T-helper 1 cell treated with Interleukin-12 subunit alpha and Interleukin-12 subunit beta and Interleukin-4 antibody, amounts not matched to agents 30 μg/mL and 1 μg/mL, for 36 hours (primary cell): ENCODE measurements around the gene AAMDC.
"Not testable (repeated sequence)": the region's sequence is repeated elsewhere in the genome, so short reads cannot be mapped to it uniquely, and the experiment has no call there.

Source experiments
- H3K27ac Mint-ChIP-seq: one replicate; pipeline ENCODE4 v1.8.0; 2021; ENCODE audit warnings: mild to moderate bottlenecking, mixed read lengths
- H3K27me3 Mint-ChIP-seq: one replicate; pipeline ENCODE4 v1.8.0; 2021; ENCODE audit warnings: low read depth, mixed read lengths
- H3K36me3 Mint-ChIP-seq: one replicate; pipeline ENCODE4 v1.8.0; 2021; ENCODE audit warnings: low read depth, mixed read lengths
- H3K4me1 Mint-ChIP-seq: one replicate; pipeline ENCODE4 v1.8.0; 2021; ENCODE audit warnings: low read depth, mixed read lengths
- H3K4me3 Mint-ChIP-seq: one replicate; pipeline ENCODE4 v1.8.0; 2021; ENCODE audit warnings: mild to moderate bottlenecking, moderate library complexity, mixed read lengths
- H3K9me3 Mint-ChIP-seq: one replicate; pipeline ENCODE4 v1.8.0; 2021; ENCODE audit warnings: mixed read lengths

Gene AAMDC

GRCh38 chr11:77801477-77801876 is 19.5 kb upstream of the AAMDC start:
- H3K27ac Mint-ChIP-seq, result no peak overlapping the region
- no peaks in the 10 kb centered on the region for H3K27me3 Mint-ChIP-seq
- no peaks in the 10 kb centered on the region for H3K9me3 Mint-ChIP-seq
- peaks cover 7% of the 10 kb centered on the region for H3K36me3 Mint-ChIP-seq
- H3K4me3 Mint-ChIP-seq, result no peak overlapping the region
- peaks cover 15% of the 10 kb centered on the region for H3K4me1 Mint-ChIP-seq

- Mint-ChIP-seq H3K36me3 (peaks cover 12% of the 10 kb centered on the region), H3K4me3 (no peak overlapping the region), H3K27me3 (no peaks in the 10 kb centered on the region), H3K4me1 (peaks cover 6% of the 10 kb centered on the region), H3K9me3 (no peaks in the 10 kb centered on the region), H3K27ac (no peak overlapping the region)
Observed at GRCh38 chr11:77806415-77806814, 14.5 kb upstream of the AAMDC start.

DNA sequence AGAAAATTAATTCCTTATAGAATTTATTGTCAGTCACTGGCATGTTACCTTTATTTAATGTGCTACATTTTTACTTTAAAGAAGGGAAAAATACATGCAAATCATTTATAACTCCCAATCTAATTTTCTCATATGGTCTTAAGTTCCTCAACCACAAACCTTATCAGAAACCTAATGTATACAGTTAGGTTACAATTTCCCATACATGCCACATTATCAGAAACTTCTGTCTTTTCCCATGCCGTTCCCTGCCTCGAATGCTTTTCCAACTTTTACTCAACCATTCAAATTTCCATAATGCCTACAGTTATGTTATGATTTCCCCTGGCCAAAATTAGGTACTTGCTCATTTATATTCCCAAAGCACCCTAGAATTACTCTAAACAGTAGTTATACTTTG is 14.0 kb upstream of the AAMDC start:
- Mint-ChIP-seq H3K9me3 (no peaks in the 10 kb centered on the region), H3K4me1 (peaks cover 6% of the 10 kb centered on the region), H3K4me3 (no peak overlapping the region), H3K36me3 (peaks cover 14% of the 10 kb centered on the region), H3K27ac (no peak overlapping the region), H3K27me3 (no peaks in the 10 kb centered on the region)

DNA sequence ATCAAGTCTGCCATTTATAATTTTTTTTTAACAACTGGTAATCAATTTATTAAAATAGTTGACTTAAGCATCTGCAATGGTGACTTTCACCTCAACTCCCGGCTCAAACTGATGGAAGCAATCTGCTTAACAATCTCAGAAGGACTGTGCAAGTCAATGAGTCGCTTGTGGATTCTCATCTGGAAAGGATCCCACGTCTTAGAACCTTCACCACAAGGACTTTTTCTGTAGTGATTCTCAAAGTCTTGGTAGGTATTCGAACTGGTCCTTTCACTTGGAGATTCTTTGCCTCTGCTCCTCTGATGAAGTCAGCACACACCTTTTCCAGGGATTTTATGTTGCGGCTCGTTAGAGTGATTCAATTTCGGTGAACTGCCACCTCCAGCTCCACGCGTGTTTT is 7.7 kb upstream of the AAMDC start:
- Mint-ChIP-seq H3K4me1 (peaks cover 15% of the 10 kb centered on the region), H3K36me3 (peaks cover 30% of the 10 kb centered on the region), H3K27me3 (no peaks in the 10 kb centered on the region), H3K4me3 (no peak overlapping the region), H3K27ac (no peak overlapping the region), H3K9me3 (no peaks in the 10 kb centered on the region)

GRCh38 chr11:77814848-77815247 is 6.1 kb upstream of the AAMDC start:
- no peak overlapping the region for H3K4me3 Mint-ChIP-seq
- H3K4me1 Mint-ChIP-seq, result peaks cover 20% of the 10 kb centered on the region
- H3K27ac Mint-ChIP-seq, result no peak overlapping the region
- H3K9me3 Mint-ChIP-seq, result no peaks in the 10 kb centered on the region
- H3K36me3 Mint-ChIP-seq, result peaks cover 30% of the 10 kb centered on the region
- no peaks in the 10 kb centered on the region for H3K27me3 Mint-ChIP-seq

DNA sequence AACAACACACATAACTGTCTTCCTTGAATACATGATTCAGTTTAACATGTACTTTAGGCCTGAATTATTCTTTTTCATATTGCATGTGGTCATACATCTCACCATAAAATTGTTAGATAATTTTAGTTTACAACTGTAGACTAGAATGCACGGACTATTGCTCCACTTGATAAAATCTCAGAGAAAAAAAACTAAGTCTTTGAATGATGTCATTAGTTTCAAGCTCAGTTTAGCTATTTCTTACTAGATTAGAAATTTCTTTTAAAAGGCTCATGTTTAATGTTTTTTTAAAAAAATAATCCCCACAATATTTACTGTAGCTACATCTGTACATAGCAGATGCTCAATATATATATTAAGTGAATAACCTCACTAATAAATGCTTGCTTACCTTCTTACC is 5.5 kb upstream of the AAMDC start:
- Mint-ChIP-seq H3K4me1 (peaks cover 20% of the 10 kb centered on the region), H3K4me3 (no peak overlapping the region)

DNA sequence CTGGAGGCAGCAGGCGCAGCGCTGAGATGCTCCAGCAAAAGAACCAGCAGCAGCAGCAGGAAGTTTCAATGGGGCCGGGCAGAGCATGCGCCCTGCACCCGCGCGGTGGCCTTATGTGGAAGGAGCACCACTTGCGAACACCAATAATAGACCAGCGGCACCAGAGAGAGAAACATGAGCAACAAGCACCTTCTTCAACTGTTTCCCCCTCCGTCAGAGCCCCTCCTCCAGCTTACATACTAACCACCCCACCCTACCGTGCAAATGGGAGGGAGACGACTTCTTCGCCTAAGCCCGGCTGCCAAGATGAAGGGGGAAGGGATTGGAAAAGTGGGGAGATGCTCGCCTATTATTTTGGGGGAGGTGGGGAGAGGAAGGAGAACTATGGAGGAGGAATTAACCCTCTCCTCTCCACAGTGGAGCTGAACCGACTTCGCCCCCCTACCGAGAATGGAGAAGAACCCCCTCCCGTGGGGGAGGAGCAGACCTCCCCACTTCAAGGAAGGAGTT is 1.5 kb upstream of the AAMDC start:
- no peaks in the 10 kb centered on the region for H3K9me3 Mint-ChIP-seq
- no peaks in the 10 kb centered on the region for H3K27me3 Mint-ChIP-seq
- peak overlapping the region; percentile 96 for H3K4me3 Mint-ChIP-seq
- H3K36me3 Mint-ChIP-seq, result peaks cover 14% of the 10 kb centered on the region
- H3K4me1 Mint-ChIP-seq, result peaks cover 31% of the 10 kb centered on the region
- peak overlapping the region; percentile 92 for H3K27ac Mint-ChIP-seq

More for the DNA sequence above, 5.5 kb upstream of the AAMDC start:
- no peaks in the 10 kb centered on the region for H3K27me3 Mint-ChIP-seq
- H3K36me3 Mint-ChIP-seq, result peaks cover 28% of the 10 kb centered on the region
- no peak overlapping the region for H3K27ac Mint-ChIP-seq
- H3K9me3 Mint-ChIP-seq, result no peaks in the 10 kb centered on the region

- Mint-ChIP-seq H3K9me3 (no peaks in the 10 kb centered on the region), H3K36me3 (peaks cover 11% of the 10 kb centered on the region), H3K4me1 (peaks cover 28% of the 10 kb centered on the region)
Observed at GRCh38 chr11:77819921-77820564, 901 bp upstream of the AAMDC start.

DNA sequence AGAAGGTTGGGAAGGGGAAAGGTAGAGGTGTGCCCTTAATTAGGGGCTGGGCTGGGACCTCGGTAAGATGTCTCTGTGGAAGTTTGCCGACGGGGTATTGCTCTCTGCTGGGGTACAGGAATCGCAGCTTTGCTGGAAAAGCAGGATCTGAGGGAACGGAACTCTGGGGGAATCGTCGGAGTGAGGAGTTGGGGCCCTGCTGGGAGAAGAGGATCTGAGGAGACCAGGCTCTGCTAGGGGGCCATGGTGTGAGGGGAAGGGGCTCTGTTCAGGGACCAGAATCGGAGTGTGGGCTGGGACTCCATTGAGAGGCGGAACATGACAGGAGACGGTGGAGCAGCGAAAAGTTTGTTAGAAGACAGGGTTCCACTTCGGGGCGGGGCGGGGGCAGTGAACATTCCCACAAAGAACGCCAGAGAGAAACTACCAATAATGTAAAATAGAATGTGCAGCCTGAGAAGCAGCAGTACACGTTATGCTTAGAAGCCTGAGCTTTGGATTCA is 456 bp downstream of the AAMDC start:
- Mint-ChIP-seq H3K27me3 (no peaks in the 10 kb centered on the region), H3K36me3 (peaks cover 10% of the 10 kb centered on the region), H3K4me1 (peaks cover 23% of the 10 kb centered on the region), H3K4me3 (peak overlapping the region; percentile 100), H3K27ac (peak overlapping the region; percentile 88), H3K9me3 (no peaks in the 10 kb centered on the region)

More at GRCh38 chr11:77819921-77820564, 901 bp upstream of the AAMDC start:
- H3K27ac Mint-ChIP-seq, result peak overlapping the region; percentile 92
- H3K27me3 Mint-ChIP-seq, result no peaks in the 10 kb centered on the region
- H3K4me3 Mint-ChIP-seq, result peak overlapping the region; percentile 100

GRCh38 chr11:77822126-77822525 is 1.2 kb downstream of the AAMDC start:
- H3K27ac Mint-ChIP-seq, H3K27me3 Mint-ChIP-seq, H3K4me3 Mint-ChIP-seq, H3K9me3 Mint-ChIP-seq, H3K36me3 Mint-ChIP-seq: not testable (repeated sequence)
- H3K4me1 Mint-ChIP-seq, result peaks cover 19% of the 10 kb centered on the region

GRCh38 chr11:77823775-77824174 is 2.8 kb downstream of the AAMDC start:
- Mint-ChIP-seq H3K4me1 (peaks cover 15% of the 10 kb centered on the region), H3K27ac (no peak overlapping the region), H3K9me3 (no peaks in the 10 kb centered on the region), H3K4me3 (no peak overlapping the region), H3K27me3 (no peaks in the 10 kb centered on the region), H3K36me3 (peaks cover 6% of the 10 kb centered on the region)

DNA sequence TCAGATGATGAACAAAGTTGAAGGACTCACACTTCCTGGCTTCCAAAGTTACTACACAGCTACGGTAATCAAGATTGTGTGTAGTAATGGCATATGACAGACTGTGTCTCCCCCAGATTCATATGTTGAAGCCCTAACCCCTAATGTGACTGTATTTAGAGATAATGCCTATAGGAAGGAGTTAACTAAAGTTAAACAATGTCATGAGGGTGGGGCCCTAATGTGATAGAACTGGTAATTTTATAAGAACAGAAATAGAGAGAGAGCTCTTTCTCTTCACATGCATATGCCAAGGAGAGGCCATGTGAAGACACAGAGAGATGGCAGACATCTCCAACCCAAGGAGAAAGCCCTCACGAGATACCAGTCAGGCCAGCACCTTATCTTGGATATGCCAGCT is 8.0 kb downstream of the AAMDC start:
- Mint-ChIP-seq H3K36me3 (no peaks in the 10 kb centered on the region), H3K9me3 (no peaks in the 10 kb centered on the region), H3K4me1 (peaks cover under 1% of the 10 kb centered on the region), H3K4me3 (no peak overlapping the region), H3K27me3 (no peaks in the 10 kb centered on the region), H3K27ac (no peak overlapping the region)

DNA sequence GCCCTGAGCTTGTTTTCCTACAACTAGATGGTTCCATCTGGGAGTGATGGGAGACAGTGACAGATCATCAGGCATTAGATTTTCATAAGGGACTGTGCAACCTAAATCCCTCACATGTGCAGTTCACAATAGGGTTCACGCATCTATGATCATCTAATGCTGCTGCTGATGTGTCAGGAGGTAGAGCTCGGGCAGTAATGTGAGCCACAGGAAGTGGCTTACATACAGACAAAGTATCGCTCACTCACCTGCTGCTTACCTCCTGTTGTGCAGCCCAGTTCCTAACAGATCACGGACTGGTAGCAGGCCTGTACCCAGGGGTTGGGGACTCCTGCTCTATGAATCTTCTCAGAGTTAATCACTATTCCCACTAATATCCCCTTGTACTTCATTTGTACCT is 12.4 kb downstream of the AAMDC start:
- no peaks in the 10 kb centered on the region for H3K4me1 Mint-ChIP-seq
- no peaks in the 10 kb centered on the region for H3K36me3 Mint-ChIP-seq
- no peak overlapping the region for H3K4me3 Mint-ChIP-seq
- no peak overlapping the region for H3K27ac Mint-ChIP-seq
- no peaks in the 10 kb centered on the region for H3K9me3 Mint-ChIP-seq
- H3K27me3 Mint-ChIP-seq, result no peaks in the 10 kb centered on the region

- Mint-ChIP-seq H3K4me1 (no peaks in the 10 kb centered on the region), H3K36me3 (peaks cover 24% of the 10 kb centered on the region), H3K4me3 (no peak overlapping the region), H3K9me3 (peaks cover 16% of the 10 kb centered on the region), H3K27me3 (no peaks in the 10 kb centered on the region), H3K27ac (no peak overlapping the region)
Observed at GRCh38 chr11:77842441-77843121, 21.6 kb downstream of the AAMDC start.

DNA sequence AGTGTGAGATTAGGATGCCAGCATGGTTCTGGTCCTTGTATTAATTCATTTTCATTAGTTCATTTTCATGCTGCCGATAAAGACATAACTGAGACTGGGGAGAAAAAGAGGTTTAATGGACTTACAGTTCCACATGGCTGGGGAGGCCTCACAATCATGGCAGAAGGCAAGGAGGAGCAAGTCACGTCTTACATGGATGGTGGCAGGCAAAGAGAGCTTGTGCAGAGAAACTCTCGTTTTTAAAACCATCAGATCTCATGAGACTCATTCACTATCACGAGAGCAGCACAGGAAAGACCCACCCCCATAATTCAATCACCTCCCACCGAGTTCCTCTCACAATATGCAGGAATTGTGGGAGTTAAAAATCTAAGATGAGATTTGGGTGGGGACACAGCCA is 22.8 kb downstream of the AAMDC start:
- Mint-ChIP-seq H3K36me3 (peaks cover 24% of the 10 kb centered on the region), H3K9me3 (peaks cover 16% of the 10 kb centered on the region)
- not testable (repeated sequence) for H3K27ac Mint-ChIP-seq, H3K4me1 Mint-ChIP-seq, H3K4me3 Mint-ChIP-seq, H3K27me3 Mint-ChIP-seq
